ENCODE data around the gene DMRTC2.

The DMRTC2 gene

DNA sequence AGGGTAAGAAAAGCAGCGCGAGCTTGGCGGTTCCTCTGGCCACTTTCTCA, at the start of gene DMRTC2:
Gene DMRTC2, plus strand, starts transcription at position 42 of the 50 bp plus-strand sequence. CDS start 2,387 bp downstream, outside the sequence.
- DNase-seq: no peak

GRCh38 chr19:41796362-41796761, 48.5 kb upstream of the DMRTC2 start, which contains the start of gene CEACAM3:
TSS of gene CEACAM3 (plus strand) at chr19:41796587. CDS start at chr19:41796678, 91 bp downstream.
- no peak for DNase-seq

DNA sequence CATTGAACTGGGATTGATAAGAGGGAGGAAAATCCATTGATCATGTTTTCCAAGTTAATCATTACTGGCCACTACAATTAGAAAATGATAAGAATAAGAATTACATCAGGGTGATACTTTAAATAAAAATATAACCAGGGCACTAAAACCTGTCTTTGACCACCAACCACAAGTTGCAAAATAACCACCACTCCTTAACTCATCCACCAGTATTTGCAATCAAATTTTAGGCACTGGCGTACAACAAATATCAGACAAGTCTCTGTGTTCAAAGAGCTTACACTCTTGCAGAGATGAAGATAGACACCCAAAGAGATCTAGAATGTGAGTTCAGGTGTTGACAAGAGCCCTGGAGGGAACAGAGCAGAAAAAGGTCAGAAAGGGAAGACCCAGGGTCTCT, 47.9 kb upstream of the DMRTC2 start:
- no peak for DNase-seq

- no peak for DNase-seq
Measured at GRCh38 chr19:41799444-41800000, 45.3 kb upstream of the DMRTC2 start.

GRCh38 chr19:41801031-41801430, 43.8 kb upstream of the DMRTC2 start:
- DNase-seq: no peak

GRCh38 chr19:41801792-41802211, 43.0 kb upstream of the DMRTC2 start:
- DNase-seq: no peak

DNA sequence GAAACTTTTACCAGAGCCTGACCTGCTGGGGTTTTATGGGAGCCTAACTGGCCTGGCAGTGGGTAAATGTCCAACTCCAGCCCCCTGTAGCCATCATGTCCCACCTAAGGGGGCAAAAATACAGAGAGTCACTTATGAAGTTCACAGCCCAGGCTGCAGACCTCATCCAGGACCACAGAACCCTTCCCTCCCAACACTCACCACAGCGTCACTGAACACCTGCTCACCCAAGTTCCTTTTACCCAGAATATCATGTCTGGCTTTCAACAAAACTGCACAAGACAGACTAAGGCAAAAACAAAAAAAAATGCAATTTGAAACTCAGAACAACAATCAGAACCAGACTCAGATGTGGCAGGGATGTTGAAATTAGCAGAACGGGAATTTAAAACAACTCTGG, 42.1 kb upstream of the DMRTC2 start:
- no peak for DNase-seq

DNA sequence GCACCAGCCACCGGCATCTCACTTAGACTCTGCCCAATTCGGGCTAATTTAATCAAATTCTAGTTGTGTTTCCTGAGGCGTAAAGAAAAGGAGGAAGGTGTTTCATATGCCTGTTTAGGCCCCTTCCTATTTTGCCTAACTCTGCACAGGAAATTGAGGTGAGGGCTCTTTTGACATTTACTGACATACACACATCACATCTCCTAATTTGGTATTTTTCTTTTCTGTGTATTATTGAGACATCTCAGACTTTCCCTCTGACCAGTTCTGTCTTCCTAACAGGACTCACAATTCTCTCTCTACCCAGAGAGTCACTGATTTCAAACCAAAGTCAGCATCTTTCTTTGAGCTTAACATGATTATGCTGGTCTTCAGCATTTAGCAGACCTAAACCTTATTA, 40.5 kb upstream of the DMRTC2 start:
- DNase-seq: no peak

GRCh38 chr19:41807176-41807575, 37.7 kb upstream of the DMRTC2 start:
- DNase-seq: no peak

GRCh38 chr19:41808663-41809566, 35.9 kb upstream of the DMRTC2 start:
- DNase-seq: no peak

- DNase-seq: no peak
Measured at GRCh38 chr19:41810301-41810700, 34.5 kb upstream of the DMRTC2 start.

DNA sequence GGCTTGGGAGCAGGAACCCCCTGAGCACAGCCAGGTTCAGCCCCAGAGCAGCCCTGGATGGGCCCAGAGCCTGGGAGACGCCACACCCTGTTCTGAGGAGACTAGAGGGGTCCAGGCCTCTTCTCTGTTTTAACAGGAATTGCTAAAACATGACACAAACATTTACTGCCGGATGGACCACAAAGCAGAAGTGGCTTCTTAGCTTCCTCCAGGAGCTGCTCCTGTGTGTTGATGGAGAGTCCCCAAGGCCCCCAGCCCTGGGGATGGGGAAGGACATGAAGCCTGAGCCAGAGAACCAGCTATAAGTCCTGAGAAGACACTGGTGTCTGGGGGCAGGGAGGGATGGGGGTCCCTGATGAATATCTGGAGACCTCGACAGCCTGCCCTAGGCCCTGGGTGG, 33.8 kb upstream of the DMRTC2 start:
- DNase-seq: no peak

DNA sequence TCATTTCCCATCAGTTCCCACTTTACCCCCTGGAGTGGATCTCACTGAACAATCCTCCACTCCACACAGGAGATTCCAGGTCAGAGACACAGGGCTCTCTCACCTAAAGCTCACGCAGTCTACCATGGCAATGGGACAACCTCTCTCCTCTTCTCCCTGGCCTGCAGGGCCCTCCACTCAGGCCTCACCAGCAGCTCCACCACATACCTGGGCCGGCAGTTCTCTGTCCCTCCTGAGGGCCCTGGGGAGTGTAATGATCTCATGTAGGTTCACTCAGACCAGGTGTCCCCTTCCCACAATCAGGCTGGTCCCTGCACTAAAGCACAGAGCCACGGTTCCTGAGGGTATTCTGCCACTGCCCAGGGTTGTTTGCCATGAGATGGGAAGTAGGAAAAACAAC, 32.9 kb upstream of the DMRTC2 start:
- no peak for DNase-seq

DNA sequence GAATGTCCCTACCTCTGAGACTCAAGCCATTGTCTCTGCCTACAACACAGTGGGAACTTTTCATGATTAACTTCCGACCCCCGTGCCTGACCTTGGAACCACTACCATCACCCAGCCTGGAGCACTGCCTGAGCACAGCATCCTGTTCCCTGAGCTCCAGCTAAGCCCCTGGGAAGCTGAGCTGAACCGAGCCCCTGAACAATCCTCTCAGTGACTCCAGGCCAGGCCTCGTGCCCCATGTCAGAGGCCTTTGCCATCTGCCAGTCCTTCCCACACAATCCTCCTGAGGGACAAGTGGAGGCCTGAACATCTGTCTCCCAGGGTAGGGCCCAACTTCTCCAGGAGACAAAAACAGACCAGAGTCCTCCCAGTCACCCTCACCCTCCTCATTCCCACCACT, 30.9 kb upstream of the DMRTC2 start:
- DNase-seq: no peak

DNA sequence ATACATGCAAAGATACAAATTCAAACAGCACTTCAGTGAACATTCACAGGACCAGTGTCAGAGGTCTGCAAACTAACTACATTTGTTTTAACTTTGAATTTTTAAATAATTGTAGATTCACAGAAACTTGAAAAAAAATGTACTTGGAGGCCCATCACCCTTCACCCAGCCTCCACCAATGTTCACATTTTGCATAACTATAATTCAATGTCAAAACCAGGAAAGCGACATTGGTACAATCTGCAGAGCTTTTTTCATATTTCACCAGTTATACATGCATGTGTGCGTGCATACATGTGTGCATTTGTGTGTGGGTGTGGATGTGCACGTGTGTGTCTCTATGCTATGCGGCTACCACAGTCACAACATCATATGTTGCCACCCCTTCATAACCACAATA, 29.5 kb upstream of the DMRTC2 start:
- DNase-seq: no peak

DNA sequence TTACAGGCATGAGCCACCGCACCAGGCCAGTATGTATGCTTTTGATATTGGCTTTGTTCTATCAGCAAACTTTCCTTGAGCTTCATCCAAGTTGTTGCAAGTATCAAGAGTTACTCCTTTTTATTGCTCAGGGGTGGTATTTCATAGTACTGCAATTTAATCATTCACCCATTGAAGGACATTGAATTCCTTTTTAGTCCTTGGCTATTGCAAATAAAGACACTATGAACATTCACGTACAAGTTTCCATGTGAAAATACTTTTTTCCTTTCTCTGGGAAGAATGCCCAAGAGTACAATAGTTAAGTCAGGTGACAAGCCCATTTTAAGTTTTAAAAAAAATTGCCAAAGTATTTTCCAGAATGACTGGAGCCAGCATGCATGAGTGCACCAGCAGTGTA, 28.1 kb upstream of the DMRTC2 start:
- no peak for DNase-seq

DNA sequence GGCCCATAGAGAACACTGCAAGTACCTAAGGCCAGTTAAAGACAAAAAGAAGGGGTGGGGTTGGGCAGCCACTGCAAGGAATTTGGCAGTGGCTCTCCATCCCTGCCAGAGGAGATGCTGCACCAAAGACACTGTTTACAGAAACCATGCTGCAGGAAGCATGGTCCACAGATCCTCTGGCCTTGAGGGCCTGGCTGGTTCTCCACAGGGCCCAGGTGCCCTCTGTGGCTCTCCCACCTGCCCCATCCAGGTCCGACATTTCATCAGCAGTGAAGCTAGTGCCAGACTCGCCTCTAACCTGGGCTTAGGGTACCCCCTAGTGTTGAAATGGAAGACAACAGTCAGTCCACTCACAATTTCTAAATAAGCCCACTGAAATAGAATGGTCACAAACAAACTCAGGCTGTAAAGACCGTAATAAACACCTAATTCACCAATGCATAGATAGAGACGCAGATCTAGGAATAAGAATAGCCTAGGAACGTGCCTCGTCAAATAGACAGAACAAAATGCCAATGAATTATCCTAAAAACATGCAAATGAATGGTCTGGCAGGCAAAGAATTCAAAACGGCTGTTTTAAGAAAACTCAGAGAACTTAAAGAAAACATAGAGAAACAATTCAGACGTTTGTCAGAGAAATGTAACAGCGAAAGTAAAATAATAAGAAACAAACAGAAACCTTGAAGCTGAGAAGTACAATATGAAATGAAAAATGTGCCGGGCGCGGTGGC, 23.7 kb upstream of the DMRTC2 start:
- peak; percentile 51 for DNase-seq

DNA sequence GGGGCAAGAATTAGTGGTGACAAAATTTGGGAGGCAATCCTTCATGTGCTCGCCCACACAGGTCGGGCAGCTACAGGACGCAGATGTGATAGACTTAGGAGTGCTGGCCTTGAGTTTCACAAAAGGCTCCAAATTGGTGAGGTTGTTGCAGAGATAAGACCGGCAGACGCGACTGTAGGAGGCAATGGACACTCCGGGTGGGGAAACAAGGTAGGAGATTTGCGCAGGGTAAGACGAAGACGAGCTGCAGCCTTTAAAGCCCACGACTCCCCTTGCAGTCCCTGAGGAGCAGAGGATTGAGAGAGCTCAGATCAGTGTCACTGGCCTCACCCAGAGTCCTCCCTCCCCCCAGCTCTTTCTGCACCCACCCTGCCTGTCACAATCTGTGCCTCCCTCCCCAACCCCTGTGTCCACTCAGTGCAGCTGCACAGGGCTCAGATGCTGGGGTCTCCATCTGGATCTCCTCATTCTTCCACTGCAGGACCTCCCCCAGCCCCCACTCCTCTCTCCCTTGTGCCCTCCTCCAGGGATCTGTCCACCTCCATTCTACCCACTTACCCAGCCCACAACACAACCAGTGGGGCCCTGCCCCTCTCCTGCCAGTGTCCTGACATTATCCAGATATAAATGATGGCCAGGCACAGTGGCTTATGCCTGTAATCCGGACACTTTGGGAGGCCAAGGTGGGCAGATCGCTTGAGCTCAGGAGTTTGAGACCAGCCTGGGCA, 6.7 kb upstream of the DMRTC2 start:
- DNase-seq: no peak

DNA sequence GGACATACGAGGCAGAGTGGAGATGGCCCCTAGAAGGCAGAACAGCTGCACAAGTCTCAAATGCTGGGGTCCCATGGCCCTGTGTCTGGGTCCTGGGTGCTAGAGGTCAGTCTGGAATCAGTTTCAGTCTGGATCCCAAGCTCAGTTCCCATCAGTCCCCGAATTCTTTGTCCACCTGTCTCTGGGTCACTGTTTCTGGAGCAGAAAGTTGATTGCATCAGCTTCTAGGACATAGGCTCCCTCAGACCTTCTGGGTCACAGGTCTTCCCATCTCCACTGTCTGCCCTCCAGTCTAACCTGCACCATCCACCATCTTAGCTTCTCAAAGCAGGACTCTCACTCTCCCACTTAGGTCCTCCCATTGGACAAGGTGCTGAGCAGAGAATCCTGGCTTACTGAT, 5.6 kb upstream of the DMRTC2 start:
- DNase-seq: no peak

- no peak for DNase-seq
Measured at GRCh38 chr19:41843371-41843770, 1.5 kb upstream of the DMRTC2 start.

GRCh38 chr19:41844601-41845000, 241 bp upstream of the DMRTC2 start, which contains the start of gene LYPD4:
TSS of gene LYPD4 (minus strand) at chr19:41844683. CDS start at chr19:41839285, 5,398 bp downstream.
- DNase-seq: no peak

DNA sequence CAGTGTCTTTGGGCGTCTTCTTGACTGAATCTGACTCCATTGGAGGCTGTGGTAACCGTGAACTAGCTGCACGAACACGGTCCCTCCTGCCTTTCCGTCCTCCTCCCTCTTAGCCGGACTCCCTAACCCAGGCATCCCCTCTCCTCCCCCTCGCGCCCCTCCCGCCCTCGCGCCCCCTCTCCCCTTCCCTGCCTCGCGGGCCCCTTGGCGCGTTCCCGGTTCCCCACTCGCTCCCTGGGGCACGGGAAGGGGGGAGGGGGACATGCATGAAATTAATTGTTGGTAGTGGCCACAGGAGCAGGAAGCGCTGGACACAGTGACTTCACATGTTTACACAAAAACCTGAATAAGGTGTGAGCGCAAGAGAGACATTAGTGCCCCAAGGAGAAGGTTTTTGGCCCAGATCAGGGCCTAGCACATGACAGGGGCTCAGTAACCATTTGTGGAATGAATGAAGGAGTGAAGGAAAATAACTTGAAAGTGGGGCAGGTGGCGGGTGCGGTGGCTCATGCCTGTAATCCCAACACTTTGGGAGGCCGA, 279 bp downstream of the DMRTC2 start:
- no peak for DNase-seq

GRCh38 chr19:41847351-41848105, 2.7 kb downstream of the DMRTC2 start:
- no peak for DNase-seq

Data from NK-92 treated with Interleukin-12 subunit alpha and Interleukin-12 subunit beta, amount 100 ng/mL, for 24 hours (cell line).